H1 (cell line): ENCODE measurements around the gene ANKRD31. TPM values are rescaled to one million over a fixed set of nuclear protein-coding genes. Genes with fewer than 3 reads are reported as not detected.

Source experiments
- BRCA1 ChIP-seq: IDR thresholded peaks from 2 replicates; pipeline ENCODE4 v1.6.1; 2012; ENCODE audit warnings: low read depth, low read length, improper control_type of control experiment
- CHD7 ChIP-seq: fragments of 300-600 bp; sonication (generic); IDR thresholded peaks from 2 replicates; pipeline ENCODE4 v1.7.1; 2012; ENCODE audit warnings: low read length, moderate library complexity, mild to moderate bottlenecking, inconsistent platforms; ENCODE audit not compliant: insufficient replicate concordance
- MAFK ChIP-seq: IDR thresholded peaks from 2 replicates; pipeline ENCODE4 v1.6.1; 2012; ENCODE audit warnings: low read depth, mild to moderate bottlenecking, improper control_type of control experiment, low read length
- RBBP5 ChIP-seq: IDR thresholded peaks from 2 replicates; pipeline ENCODE4 v1.7.1; 2012; ENCODE audit warnings: low read depth, mild to moderate bottlenecking, inconsistent platforms, low read length, moderate library complexity, borderline replicate concordance
- SAP30 ChIP-seq: fragments of 300-600 bp; sonication (generic); IDR thresholded peaks from 2 replicates; pipeline ENCODE4 v1.7.1; 2012; ENCODE audit warnings: low read length, moderate library complexity, mild to moderate bottlenecking, inconsistent platforms; ENCODE audit not compliant: insufficient read depth, insufficient replicate concordance
- TEAD4 ChIP-seq: IDR thresholded peaks from 2 replicates; pipeline ENCODE4 v1.6.1; 2012; ENCODE audit warnings: low read depth, low read length, inconsistent platforms, mixed read lengths
- ZNF274 ChIP-seq: IDR thresholded peaks from 2 replicates; pipeline ENCODE4 v1.7.0; 2012; ENCODE audit warnings: low read length, borderline replicate concordance; ENCODE audit errors: extremely low read depth
- polyA plus RNA-seq, 7 experiments: library from polyadenylated mRNA; depleted of rRNA in 3 of 7; stranded (reverse) in 5 of 7; unstranded in 2 of 7; fragments of >200 nt in 5 of 7; fragments of 200-250 nt in 2 of 7; gene quantifications; 1 replicate in 5 of 7; 2 replicates in 1 of 7; 4 replicates in 1 of 7; pipeline versions ENCODE4 v1.2.1 to v1.2.3, GENCODE V29; 2011 to 2013; ENCODE audit warnings: missing spikeins in 2 of 7, mixed read lengths in 2 of 7
- total RNA-seq: library from RNA; stranded (reverse); fragmentation: NEBNext Ultra II Directional; extraction: Animal tissue kit (Norgen Biotek cat#: 25700); gene quantifications from 2 replicates; pipeline ENCODE4 v1.2.1, GENCODE V29; 2021

Gene ANKRD31
- total and polyA plus RNA-seq, 2 of the 8 experiments (the other 6 are each of a cell fraction or from before 2014, with no cell fraction given): 0.05 to 0.06 TPM

- no peak for TF ChIP-seq CHD7
- no peak for TF ChIP-seq SAP30
- no peak for TF ChIP-seq MAFK
- no peak for TF ChIP-seq RBBP5
- no peak for TF ChIP-seq TEAD4
- TF ChIP-seq ZNF274: no peak
- no peak for TF ChIP-seq BRCA1
Measured at GRCh38 chr5:75214928-75215327, 21.8 kb downstream of the ANKRD31 start (continued).
